Bronchial epithelial cell (primary cell): ENCODE results near the gene C9. TPM values are rescaled to one million over a fixed set of nuclear protein-coding genes. Genes with fewer than 3 reads are reported as not detected.
"Not testable (repeated sequence)": the region's sequence is repeated elsewhere in the genome, so short reads cannot be mapped to it uniquely, and the experiment has no call there.

Experiments
- DNase-seq: peaks from one replicate; pipeline ENCODE4 v3.0.0-alpha.2; 2010; ENCODE audit warnings: low read depth
- FAIRE-seq: peaks from 2 replicates; lab custom pipeline; 2011; peaks lifted over from hg19 to GRCh38; lab: Jason Lieb, UNC
- H3K27me3 ChIP-seq: 2 replicates; pipeline ENCODE4 v1.5.1; 2011; ENCODE audit warnings: low read length; ENCODE audit not compliant: control insufficient read depth, insufficient read depth
- H3K36me3 ChIP-seq: 2 replicates; pipeline ENCODE4 v1.5.1; 2011; ENCODE audit warnings: low read length; ENCODE audit not compliant: control insufficient read depth, insufficient read depth
- H3K4me3 ChIP-seq: 2 replicates; pipeline ENCODE4 v1.5.1; 2011; ENCODE audit warnings: mild to moderate bottlenecking, low read depth, low read length, control low read depth
- total RNA-seq: library from RNA; depleted of rRNA; stranded (reverse); fragments of >200 nt; gene quantifications from 2 replicates; pipeline ENCODE4 v1.2.1, GENCODE V29; 2014
- TF ChIP-seq, protein P1 (sequence below): IDR thresholded peaks from 2 replicates; pipeline ENCODE4 v1.5.1; 2011; ENCODE audit warnings: mild to moderate bottlenecking, moderate library complexity, low read length, control low read depth, inconsistent platforms; ENCODE audit not compliant: insufficient read depth, severe bottlenecking

The C9 gene
- total RNA-seq, 1 donor from 2014 or later: not detected

DNA sequence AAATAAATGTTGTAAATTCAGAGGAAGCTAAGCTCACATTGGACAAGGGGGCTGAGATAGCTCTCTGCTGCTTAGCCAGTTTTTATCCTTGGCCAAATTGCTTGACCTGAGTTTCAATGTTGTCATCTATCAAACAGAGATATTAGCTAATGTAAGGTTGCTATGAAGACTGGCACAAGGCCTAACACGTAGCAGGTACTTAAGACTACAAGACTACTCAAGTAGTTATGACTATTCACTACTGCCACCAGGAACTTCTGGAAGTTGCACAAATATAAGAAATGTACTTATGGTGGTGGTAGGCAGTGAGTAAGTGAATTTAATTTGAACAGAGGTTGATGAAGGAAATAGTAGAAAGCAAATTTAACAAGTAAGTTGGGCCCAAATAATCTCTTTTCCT lies 127.6 kb downstream of the C9 start:
- Histone ChIP-seq H3K27me3 (no peaks in the 10 kb centered on the region), H3K36me3 (no peaks in the 10 kb centered on the region), H3K4me3 (no peak overlapping the region)
- DNase-seq (peak; percentile 70), FAIRE-seq (no peak)
- TF ChIP-seq, protein P1, sequence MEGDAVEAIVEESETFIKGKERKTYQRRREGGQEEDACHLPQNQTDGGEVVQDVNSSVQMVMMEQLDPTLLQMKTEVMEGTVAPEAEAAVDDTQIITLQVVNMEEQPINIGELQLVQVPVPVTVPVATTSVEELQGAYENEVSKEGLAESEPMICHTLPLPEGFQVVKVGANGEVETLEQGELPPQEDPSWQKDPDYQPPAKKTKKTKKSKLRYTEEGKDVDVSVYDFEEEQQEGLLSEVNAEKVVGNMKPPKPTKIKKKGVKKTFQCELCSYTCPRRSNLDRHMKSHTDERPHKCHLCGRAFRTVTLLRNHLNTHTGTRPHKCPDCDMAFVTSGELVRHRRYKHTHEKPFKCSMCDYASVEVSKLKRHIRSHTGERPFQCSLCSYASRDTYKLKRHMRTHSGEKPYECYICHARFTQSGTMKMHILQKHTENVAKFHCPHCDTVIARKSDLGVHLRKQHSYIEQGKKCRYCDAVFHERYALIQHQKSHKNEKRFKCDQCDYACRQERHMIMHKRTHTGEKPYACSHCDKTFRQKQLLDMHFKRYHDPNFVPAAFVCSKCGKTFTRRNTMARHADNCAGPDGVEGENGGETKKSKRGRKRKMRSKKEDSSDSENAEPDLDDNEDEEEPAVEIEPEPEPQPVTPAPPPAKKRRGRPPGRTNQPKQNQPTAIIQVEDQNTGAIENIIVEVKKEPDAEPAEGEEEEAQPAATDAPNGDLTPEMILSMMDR: no peak

DNA sequence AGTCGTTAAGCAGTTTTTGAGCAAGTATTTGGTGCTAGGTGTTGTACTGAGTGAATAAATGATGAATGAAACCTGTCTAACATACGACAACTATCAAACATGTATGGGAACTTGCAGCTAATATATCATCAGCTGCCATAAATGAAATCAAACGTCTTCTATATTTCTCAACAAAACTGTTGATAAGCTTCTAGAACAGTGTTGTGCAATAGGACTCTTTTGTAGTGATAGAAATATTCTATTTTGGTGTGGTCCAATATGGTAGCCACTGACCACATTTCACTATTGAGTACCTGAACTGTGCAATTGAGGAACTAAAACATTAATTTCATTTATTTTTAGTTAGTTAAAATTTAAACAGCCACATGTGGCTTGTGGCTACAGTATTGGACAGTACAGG lies 128.6 kb downstream of the C9 start:
- no peak for FAIRE-seq
- Histone ChIP-seq H3K36me3 (no peaks in the 10 kb centered on the region), H3K4me3 (no peak overlapping the region), H3K27me3 (no peaks in the 10 kb centered on the region)
- DNase-seq: no peak
- TF ChIP-seq, protein P1: no peak

DNA sequence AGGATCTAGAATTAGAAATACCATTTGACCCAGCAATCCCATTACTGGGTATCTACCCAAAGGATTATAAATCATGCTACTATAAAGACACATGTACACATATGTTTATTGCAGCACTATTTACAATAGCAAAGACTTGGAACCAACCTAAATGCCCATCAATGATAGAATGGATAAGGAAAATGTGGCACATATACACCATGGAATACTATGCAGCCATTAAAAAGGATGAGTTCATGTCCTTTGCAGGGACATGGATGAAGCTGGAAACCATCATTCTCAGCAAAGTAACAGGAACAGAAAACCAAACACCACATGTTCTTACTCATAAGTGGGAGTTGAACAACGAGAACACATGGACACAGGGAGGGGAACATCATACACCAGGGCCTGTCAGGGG lies 129.8 kb downstream of the C9 start:
- FAIRE-seq, H3K36me3 ChIP-seq, H3K27me3 ChIP-seq: not testable (repeated sequence)

More for the DNA sequence above, 129.8 kb downstream of the C9 start:
- DNase-seq, H3K4me3 ChIP-seq: not testable (repeated sequence)

Other genes starting within 250 kb of the C9 start
- gene FYB1, start 144.9 kb downstream of the C9 start, total RNA-seq: 0.13 and 0.26 TPM in 2 replicates
- 0.51 and 0.79 TPM in 2 replicates for gene DAB2, start 60.5 kb upstream of the C9 start, total RNA-seq